ENCODE results near the gene CFHR1. TPM values are rescaled to one million over a fixed set of nuclear protein-coding genes. Genes with fewer than 3 reads are reported as not detected.
"Not testable (repeated sequence)": the region's sequence is repeated elsewhere in the genome, so short reads cannot be mapped to it uniquely, and the experiment has no call there.

The CFHR1 gene
- total RNA-seq, 1 donor from 2014 or later = 0.49 TPM

- not testable (repeated sequence) for H3K36me3 Mint-ChIP-seq (ENCODE audit: low read depth, unreplicated experiment); H3K4me1 Mint-ChIP-seq (ENCODE audit: unreplicated experiment); H3K27me3 Mint-ChIP-seq (ENCODE audit: unreplicated experiment); DNase-seq (ENCODE audit: low spot score); H3K27ac Mint-ChIP-seq (ENCODE audit: unreplicated experiment); H3K9me3 Mint-ChIP-seq (ENCODE audit: unreplicated experiment); H3K4me3 Mint-ChIP-seq (ENCODE audit: unreplicated experiment)
- TF ChIP-seq, protein P1, sequence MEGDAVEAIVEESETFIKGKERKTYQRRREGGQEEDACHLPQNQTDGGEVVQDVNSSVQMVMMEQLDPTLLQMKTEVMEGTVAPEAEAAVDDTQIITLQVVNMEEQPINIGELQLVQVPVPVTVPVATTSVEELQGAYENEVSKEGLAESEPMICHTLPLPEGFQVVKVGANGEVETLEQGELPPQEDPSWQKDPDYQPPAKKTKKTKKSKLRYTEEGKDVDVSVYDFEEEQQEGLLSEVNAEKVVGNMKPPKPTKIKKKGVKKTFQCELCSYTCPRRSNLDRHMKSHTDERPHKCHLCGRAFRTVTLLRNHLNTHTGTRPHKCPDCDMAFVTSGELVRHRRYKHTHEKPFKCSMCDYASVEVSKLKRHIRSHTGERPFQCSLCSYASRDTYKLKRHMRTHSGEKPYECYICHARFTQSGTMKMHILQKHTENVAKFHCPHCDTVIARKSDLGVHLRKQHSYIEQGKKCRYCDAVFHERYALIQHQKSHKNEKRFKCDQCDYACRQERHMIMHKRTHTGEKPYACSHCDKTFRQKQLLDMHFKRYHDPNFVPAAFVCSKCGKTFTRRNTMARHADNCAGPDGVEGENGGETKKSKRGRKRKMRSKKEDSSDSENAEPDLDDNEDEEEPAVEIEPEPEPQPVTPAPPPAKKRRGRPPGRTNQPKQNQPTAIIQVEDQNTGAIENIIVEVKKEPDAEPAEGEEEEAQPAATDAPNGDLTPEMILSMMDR (IDR thresholded peaks at IDR 0.05; ENCODE audit: unreplicated experiment) = peak; percentile 70
Observed at GRCh38 chr1:196827860-196828259, 8.3 kb downstream of the CFHR1 start.

- H3K27ac Mint-ChIP-seq (ENCODE audit: unreplicated experiment); H3K9me3 Mint-ChIP-seq (ENCODE audit: unreplicated experiment); H3K27me3 Mint-ChIP-seq (ENCODE audit: unreplicated experiment); DNase-seq (ENCODE audit: low spot score); H3K4me1 Mint-ChIP-seq (ENCODE audit: unreplicated experiment); H3K36me3 Mint-ChIP-seq (ENCODE audit: low read depth, unreplicated experiment); H3K4me3 Mint-ChIP-seq (ENCODE audit: unreplicated experiment): not testable (repeated sequence)
Observed at GRCh38 chr1:196849613-196850492, 30.3 kb downstream of the CFHR1 start.

- Mint-ChIP-seq H3K36me3 (ENCODE audit: low read depth, unreplicated experiment) (no peaks in the 10 kb centered on the region), H3K27ac (ENCODE audit: unreplicated experiment) (no peak overlapping the region), H3K27me3 (ENCODE audit: unreplicated experiment) (no peaks in the 10 kb centered on the region), H3K4me1 (ENCODE audit: unreplicated experiment) (no peaks in the 10 kb centered on the region), H3K4me3 (ENCODE audit: unreplicated experiment) (no peak overlapping the region), H3K9me3 (ENCODE audit: unreplicated experiment) (no peaks in the 10 kb centered on the region)
- TF ChIP-seq, protein P1 (IDR thresholded peaks at IDR 0.05; ENCODE audit: unreplicated experiment) = no peak
- no peak for DNase-seq (ENCODE audit: low spot score)
Observed at GRCh38 chr1:196856053-196856452, 36.5 kb downstream of the CFHR1 start.

GRCh38 chr1:196857188-196857587 lies 37.7 kb downstream of the CFHR1 start:
- H3K4me1 Mint-ChIP-seq (ENCODE audit: unreplicated experiment) = no peaks in the 10 kb centered on the region
- DNase-seq (ENCODE audit: low spot score) = no peak
- H3K9me3 Mint-ChIP-seq (ENCODE audit: unreplicated experiment) = no peaks in the 10 kb centered on the region
- no peak overlapping the region for H3K27ac Mint-ChIP-seq (ENCODE audit: unreplicated experiment)
- TF ChIP-seq, protein P1 (IDR thresholded peaks at IDR 0.05; ENCODE audit: unreplicated experiment) = no peak
- H3K36me3 Mint-ChIP-seq (ENCODE audit: low read depth, unreplicated experiment) = no peaks in the 10 kb centered on the region
- no peak overlapping the region for H3K4me3 Mint-ChIP-seq (ENCODE audit: unreplicated experiment)
- no peaks in the 10 kb centered on the region for H3K27me3 Mint-ChIP-seq (ENCODE audit: unreplicated experiment)

- H3K27me3 Mint-ChIP-seq (ENCODE audit: unreplicated experiment) = no peaks in the 10 kb centered on the region
- H3K9me3 Mint-ChIP-seq (ENCODE audit: unreplicated experiment) = no peaks in the 10 kb centered on the region
- DNase-seq (ENCODE audit: low spot score) = no peak
- TF ChIP-seq, protein P1 (IDR thresholded peaks at IDR 0.05; ENCODE audit: unreplicated experiment) = no peak
- H3K27ac Mint-ChIP-seq (ENCODE audit: unreplicated experiment) = no peak overlapping the region
- no peaks in the 10 kb centered on the region for H3K36me3 Mint-ChIP-seq (ENCODE audit: low read depth, unreplicated experiment)
- H3K4me3 Mint-ChIP-seq (ENCODE audit: unreplicated experiment) = no peak overlapping the region
- no peaks in the 10 kb centered on the region for H3K4me1 Mint-ChIP-seq (ENCODE audit: unreplicated experiment)
Observed at GRCh38 chr1:196858811-196859210, 39.3 kb downstream of the CFHR1 start.
